Activated CD4-positive, alpha-beta T cell treated with anti-CD3 and anti-CD28 coated beads for 4 hours (primary cell): ENCODE measurements around the gene CBFA2T3.

Source experiments
- DNase-seq, 2 donors: peaks; one replicate each; pipeline ENCODE4 v3.0.0-alpha.2; 2020

Gene CBFA2T3

GRCh38 chr16:88974916-88975215 is 2.1 kb downstream of the CBFA2T3 start:
- no peak for DNase-seq

GRCh38 chr16:88974080-88974915 is 2.7 kb downstream of the CBFA2T3 start:
- DNase-seq: no peak

GRCh38 chr16:88973415-88974050 is 3.5 kb downstream of the CBFA2T3 start:
- DNase-seq: no peak

GRCh38 chr16:88973007-88973410 is 4.0 kb downstream of the CBFA2T3 start:
- DNase-seq: no peak

- DNase-seq: no peak
Observed at GRCh38 chr16:88972349-88972748, 4.7 kb downstream of the CBFA2T3 start.

- no peak for DNase-seq
Observed at GRCh38 chr16:88971371-88972097, 5.5 kb downstream of the CBFA2T3 start.

GRCh38 chr16:88970539-88971065 is 6.4 kb downstream of the CBFA2T3 start:
- DNase-seq: no peak

GRCh38 chr16:88970050-88970449 is 7.0 kb downstream of the CBFA2T3 start:
- no peak for DNase-seq

GRCh38 chr16:88969361-88969831 is 7.6 kb downstream of the CBFA2T3 start:
- DNase-seq: no peak

GRCh38 chr16:88968589-88969280 is 8.3 kb downstream of the CBFA2T3 start:
- no peak for DNase-seq

- no peak for DNase-seq
Observed at GRCh38 chr16:88967830-88968588, 9.0 kb downstream of the CBFA2T3 start.

- no peak for DNase-seq
Observed at GRCh38 chr16:88966986-88967829, 9.8 kb downstream of the CBFA2T3 start.

- no peak for DNase-seq
Observed at GRCh38 chr16:88965826-88966480, 11.1 kb downstream of the CBFA2T3 start.

- no peak for DNase-seq
Observed at GRCh38 chr16:88965411-88965810, 11.6 kb downstream of the CBFA2T3 start.

- no peak for DNase-seq
Observed at GRCh38 chr16:88964636-88965035, 12.4 kb downstream of the CBFA2T3 start.

- DNase-seq: no peak
Observed at GRCh38 chr16:88963583-88963982, 13.4 kb downstream of the CBFA2T3 start.

GRCh38 chr16:88962478-88963152 is 14.4 kb downstream of the CBFA2T3 start:
- DNase-seq: no peak

GRCh38 chr16:88961011-88961410 is 16.0 kb downstream of the CBFA2T3 start:
- no peak for DNase-seq

- no peak for DNase-seq
Observed at GRCh38 chr16:88960516-88960915, 16.5 kb downstream of the CBFA2T3 start.

- no peak for DNase-seq
Observed at GRCh38 chr16:88959022-88959421, 18.0 kb downstream of the CBFA2T3 start.
